SK-N-SH treated with all-trans-retinoic acid at 6 μM for 48 hours (cell line): Measurements from ENCODE around the gene PSMD8.
"Not testable (repeated sequence)": the region's sequence is repeated elsewhere in the genome, so short reads cannot be mapped to it uniquely, and the experiment has no call there.

Experiments
- ATAC-seq: fragments of 200-7000 bp; cut with Tn5 transposase; 3 replicates; pipeline ENCODE4 v1.9.1; 2020; ENCODE audit warnings: mild to moderate bottlenecking, moderate library complexity
- ARNTL ChIP-seq: fragments of 450-650 bp; formaldehyde crosslinking; IDR thresholded peaks from 2 replicates; pipeline ENCODE4 v1.5.0; 2020; ENCODE audit warnings: low read depth, mild to moderate bottlenecking, moderate library complexity, borderline replicate concordance
- BACH2 ChIP-seq: fragments of 250-450 bp; sonication (Bioruptor Pico); IDR thresholded peaks from 2 replicates; pipeline ENCODE4 v1.9.0; 2021; ENCODE audit warnings: mild to moderate bottlenecking, borderline replicate concordance
- CSDC2 ChIP-seq: fragments of 250-450 bp; sonication (Bioruptor Pico); IDR thresholded peaks from 2 replicates; pipeline ENCODE4 v1.5.0; 2020; ENCODE audit warnings: mild to moderate bottlenecking, moderate library complexity
- CSRNP3 ChIP-seq: fragments of 250-450 bp; sonication (Bioruptor Pico); IDR thresholded peaks from 2 replicates; pipeline ENCODE4 v1.5.1; 2021; ENCODE audit warnings: mild to moderate bottlenecking, moderate library complexity
- ESRRG ChIP-seq: fragments of 250-450 bp; sonication (Bioruptor Pico); IDR thresholded peaks from 2 replicates; pipeline ENCODE4 v1.6.1; 2021; ENCODE audit warnings: mild to moderate bottlenecking
- GLIS3 ChIP-seq: fragments of 250-450 bp; sonication (Bioruptor Pico); IDR thresholded peaks from 2 replicates; pipeline ENCODE4 v1.5.0; 2020; ENCODE audit warnings: mild to moderate bottlenecking, moderate library complexity
- ISL1 ChIP-seq: fragments of 250-450 bp; sonication (Bioruptor Pico); IDR thresholded peaks from 2 replicates; pipeline ENCODE4 v2.1.2; 2022; ENCODE audit warnings: mild to moderate bottlenecking, moderate library complexity
- OSR1 ChIP-seq: fragments of 250-450 bp; sonication (Bioruptor Pico); IDR thresholded peaks from 2 replicates; pipeline ENCODE4 v1.8.0; 2022; ENCODE audit warnings: moderate library complexity, mild to moderate bottlenecking, inconsistent platforms
- POU6F1 ChIP-seq: fragments of 250-450 bp; sonication (Bioruptor Pico); IDR thresholded peaks from 2 replicates; pipeline ENCODE4 v1.8.0; 2021; ENCODE audit warnings: low read depth, mild to moderate bottlenecking, moderate library complexity, borderline replicate concordance
- PPARA ChIP-seq: fragments of 250-450 bp; sonication (Bioruptor Pico); IDR thresholded peaks from 2 replicates; pipeline ENCODE4 v1.5.0; 2020; ENCODE audit warnings: mild to moderate bottlenecking, borderline replicate concordance
- TCF4 ChIP-seq: fragments of 250-450 bp; sonication (Bioruptor Pico); IDR thresholded peaks from 2 replicates; pipeline ENCODE4 v1.8.0; 2021; ENCODE audit warnings: mild to moderate bottlenecking, moderate library complexity, borderline replicate concordance
- TSHZ2 ChIP-seq: fragments of 250-450 bp; sonication (Bioruptor Pico); IDR thresholded peaks from 2 replicates; pipeline ENCODE4 v1.5.0; 2020; ENCODE audit warnings: mild to moderate bottlenecking, moderate library complexity
- ZFP3 ChIP-seq: fragments of 250-450 bp; sonication (Bioruptor Pico); IDR thresholded peaks from 2 replicates; pipeline ENCODE4 v1.5.0; 2020; ENCODE audit warnings: mild to moderate bottlenecking, moderate library complexity
- ZFP30 ChIP-seq: fragments of 450-650 bp; formaldehyde crosslinking; IDR thresholded peaks from 2 replicates; pipeline ENCODE4 v1.5.0; 2022; ENCODE audit warnings: mild to moderate bottlenecking, moderate library complexity
- ZNF565 ChIP-seq: fragments of 450-650 bp; formaldehyde crosslinking; conservative IDR thresholded peaks from 2 replicates; pipeline ENCODE4 v1.5.0; 2020; ENCODE audit warnings: low read depth, mild to moderate bottlenecking, moderate library complexity
- ZNF70 ChIP-seq: fragments of 450-650 bp; formaldehyde crosslinking; IDR thresholded peaks from 2 replicates; pipeline ENCODE4 v1.5.0; 2020; ENCODE audit warnings: mild to moderate bottlenecking, moderate library complexity
- TF ChIP-seq, protein P1 (sequence below): fragments of 250-450 bp; sonication (Bioruptor Pico); IDR thresholded peaks from 2 replicates; pipeline ENCODE4 v1.8.0; 2020; ENCODE audit warnings: mild to moderate bottlenecking, moderate library complexity, borderline replicate concordance
- TF ChIP-seq, protein P2 (sequence below): fragments of 250-450 bp; sonication (Bioruptor Pico); IDR thresholded peaks from 2 replicates; pipeline ENCODE4 v1.5.1; 2020; ENCODE audit warnings: low read depth, mild to moderate bottlenecking, moderate library complexity

Gene PSMD8

DNA sequence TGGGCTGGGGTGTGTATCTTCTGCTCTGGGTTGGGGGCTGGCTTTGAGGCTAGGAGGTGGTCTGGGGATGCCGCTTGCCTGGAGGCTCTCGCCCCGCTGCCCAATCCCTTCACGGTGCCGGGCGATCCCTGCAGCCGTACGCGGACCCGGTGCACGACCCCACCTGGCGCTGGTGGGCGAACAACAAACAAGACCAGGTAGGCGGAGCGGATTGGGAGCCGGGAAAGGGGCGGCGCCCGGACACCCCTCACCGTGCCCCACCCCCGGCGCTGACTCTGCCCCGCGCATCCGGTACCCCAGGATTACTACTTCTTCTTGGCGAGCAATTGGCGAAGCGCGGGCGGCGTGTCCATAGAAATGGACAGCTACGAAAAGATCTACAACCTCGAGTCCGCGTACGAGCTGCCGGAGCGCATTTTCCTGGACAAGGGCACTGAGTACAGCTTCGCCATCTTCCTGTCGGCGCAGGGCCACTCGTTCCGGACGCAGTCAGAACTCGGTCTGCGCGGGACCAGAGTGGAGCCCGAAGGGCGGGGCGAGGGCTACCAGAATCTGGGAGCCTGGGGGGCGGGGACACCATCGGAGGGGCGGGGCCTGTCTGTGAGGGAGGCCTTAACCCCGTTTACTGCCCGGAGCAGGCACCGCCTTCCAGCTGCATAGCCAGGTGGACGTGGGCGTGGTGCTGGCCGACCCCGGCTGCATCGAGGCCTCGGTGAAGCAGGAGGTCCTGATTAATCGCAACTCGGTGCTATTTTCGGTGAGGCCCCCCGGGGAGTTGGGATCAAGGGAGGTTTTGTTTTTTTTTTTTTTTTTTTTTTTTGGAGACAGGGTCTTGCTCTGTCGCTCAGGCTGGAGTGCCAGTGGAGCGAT lies 12.1 kb upstream of the PSMD8 start:
- ATAC-seq, result peak; percentile 71
- TF ChIP-seq CSRNP3 (CRISPR knock-in tag), result no peak
- TF ChIP-seq, protein P1, sequence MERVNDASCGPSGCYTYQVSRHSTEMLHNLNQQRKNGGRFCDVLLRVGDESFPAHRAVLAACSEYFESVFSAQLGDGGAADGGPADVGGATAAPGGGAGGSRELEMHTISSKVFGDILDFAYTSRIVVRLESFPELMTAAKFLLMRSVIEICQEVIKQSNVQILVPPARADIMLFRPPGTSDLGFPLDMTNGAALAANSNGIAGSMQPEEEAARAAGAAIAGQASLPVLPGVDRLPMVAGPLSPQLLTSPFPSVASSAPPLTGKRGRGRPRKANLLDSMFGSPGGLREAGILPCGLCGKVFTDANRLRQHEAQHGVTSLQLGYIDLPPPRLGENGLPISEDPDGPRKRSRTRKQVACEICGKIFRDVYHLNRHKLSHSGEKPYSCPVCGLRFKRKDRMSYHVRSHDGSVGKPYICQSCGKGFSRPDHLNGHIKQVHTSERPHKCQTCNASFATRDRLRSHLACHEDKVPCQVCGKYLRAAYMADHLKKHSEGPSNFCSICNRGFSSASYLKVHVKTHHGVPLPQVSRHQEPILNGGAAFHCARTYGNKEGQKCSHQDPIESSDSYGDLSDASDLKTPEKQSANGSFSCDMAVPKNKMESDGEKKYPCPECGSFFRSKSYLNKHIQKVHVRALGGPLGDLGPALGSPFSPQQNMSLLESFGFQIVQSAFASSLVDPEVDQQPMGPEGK (CRISPR knock-in tag), result no peak
- 0 out of 2 replicates have a peak, but pooled peaks have one; percentile 31 for TF ChIP-seq ESRRG (CRISPR knock-in tag)
- TF ChIP-seq TCF4 (CRISPR knock-in tag), result no peak
- peak; percentile 36; the same call in 1 of the 2 replicates for TF ChIP-seq ZNF70
- TF ChIP-seq CSDC2 (CRISPR knock-in tag), result no peak

GRCh38 chr19:38362946-38363688 lies 11.3 kb upstream of the PSMD8 start:
- ATAC-seq, result not testable (repeated sequence)

DNA sequence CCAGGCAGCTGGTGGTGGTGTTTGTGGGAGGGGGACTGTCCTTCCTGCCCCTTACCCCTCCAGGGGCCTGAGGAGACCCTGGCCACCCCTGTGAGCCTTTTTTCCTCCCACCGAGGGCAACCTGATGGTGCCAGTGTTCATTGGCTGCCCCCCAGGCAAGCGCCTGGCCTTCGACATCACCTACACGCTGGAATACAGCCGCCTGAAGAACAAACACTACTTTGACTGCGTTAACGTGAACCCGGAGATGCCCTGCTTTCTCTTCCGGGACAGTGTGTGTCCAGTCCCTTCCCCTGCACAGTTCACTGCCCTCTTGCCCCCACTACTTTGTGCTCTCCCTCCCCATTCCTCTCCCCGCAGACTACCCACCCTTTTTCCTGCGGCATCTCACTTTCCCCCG lies 7.3 kb upstream of the PSMD8 start:
- no peak for ATAC-seq
- TF ChIP-seq, protein P2, sequence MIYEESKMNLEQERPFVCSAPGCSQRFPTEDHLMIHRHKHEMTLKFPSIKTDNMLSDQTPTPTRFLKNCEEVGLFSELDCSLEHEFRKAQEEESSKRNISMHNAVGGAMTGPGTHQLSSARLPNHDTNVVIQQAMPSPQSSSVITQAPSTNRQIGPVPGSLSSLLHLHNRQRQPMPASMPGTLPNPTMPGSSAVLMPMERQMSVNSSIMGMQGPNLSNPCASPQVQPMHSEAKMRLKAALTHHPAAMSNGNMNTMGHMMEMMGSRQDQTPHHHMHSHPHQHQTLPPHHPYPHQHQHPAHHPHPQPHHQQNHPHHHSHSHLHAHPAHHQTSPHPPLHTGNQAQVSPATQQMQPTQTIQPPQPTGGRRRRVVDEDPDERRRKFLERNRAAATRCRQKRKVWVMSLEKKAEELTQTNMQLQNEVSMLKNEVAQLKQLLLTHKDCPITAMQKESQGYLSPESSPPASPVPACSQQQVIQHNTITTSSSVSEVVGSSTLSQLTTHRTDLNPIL (CRISPR knock-in tag), result no peak
- no peak for TF ChIP-seq GLIS3 (CRISPR knock-in tag)
- TF ChIP-seq POU6F1 (CRISPR knock-in tag), result no peak
- no peak for TF ChIP-seq CSRNP3 (CRISPR knock-in tag)

DNA sequence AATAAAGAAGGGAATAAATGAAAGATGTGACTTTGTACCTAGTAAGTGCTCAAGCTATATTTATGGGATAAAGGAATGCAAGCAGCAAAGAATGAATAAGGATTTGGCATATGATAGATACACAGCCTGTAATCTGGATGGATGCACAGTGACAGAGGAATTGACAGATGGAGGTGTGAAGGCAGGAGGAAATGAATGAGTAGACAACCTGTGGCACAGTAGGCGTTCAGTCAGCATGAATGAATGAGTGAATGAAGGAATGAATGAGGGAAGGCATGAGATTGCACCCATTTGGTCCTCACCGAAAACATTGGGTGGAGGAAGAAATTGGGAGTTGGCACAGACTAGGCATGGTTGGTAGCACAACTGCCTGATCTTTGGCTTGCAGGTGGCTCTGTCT lies 4.8 kb upstream of the PSMD8 start:
- no peak for TF ChIP-seq OSR1 (CRISPR knock-in tag)
- TF ChIP-seq PPARA (CRISPR knock-in tag), result no peak
- no peak for TF ChIP-seq BACH2 (CRISPR knock-in tag)
- TF ChIP-seq ARNTL (CRISPR knock-in tag), result no peak
- no peak for TF ChIP-seq ZFP3 (CRISPR knock-in tag)
- TF ChIP-seq TSHZ2 (CRISPR knock-in tag), result no peak
- TF ChIP-seq GLIS3 (CRISPR knock-in tag), result no peak
- TF ChIP-seq, protein P2 (CRISPR knock-in tag), result no peak
- no peak for TF ChIP-seq ISL1 (CRISPR knock-in tag)
- TF ChIP-seq ZFP30, result no peak
- no peak for TF ChIP-seq ZNF565
- TF ChIP-seq ZNF70, result no peak
- no peak for ATAC-seq
